Activated CD4-positive, CD25-positive, alpha-beta regulatory T cell treated with anti-CD3 and anti-CD28 coated beads, Interleukin-2, amount 50 U/mL, for 72 hours (primary cell): ENCODE measurements around the gene ZFHX3.
"Not testable (repeated sequence)": the region's sequence is repeated elsewhere in the genome, so short reads cannot be mapped to it uniquely, and the experiment has no call there.

ENCODE experiments used
- DNase-seq: peaks from one replicate; pipeline ENCODE4 v3.0.0; 2021

The ZFHX3 gene

GRCh38 chr16:73019457-73020362, 28.2 kb downstream of the ZFHX3 start:
- DNase-seq: no peak

DNA sequence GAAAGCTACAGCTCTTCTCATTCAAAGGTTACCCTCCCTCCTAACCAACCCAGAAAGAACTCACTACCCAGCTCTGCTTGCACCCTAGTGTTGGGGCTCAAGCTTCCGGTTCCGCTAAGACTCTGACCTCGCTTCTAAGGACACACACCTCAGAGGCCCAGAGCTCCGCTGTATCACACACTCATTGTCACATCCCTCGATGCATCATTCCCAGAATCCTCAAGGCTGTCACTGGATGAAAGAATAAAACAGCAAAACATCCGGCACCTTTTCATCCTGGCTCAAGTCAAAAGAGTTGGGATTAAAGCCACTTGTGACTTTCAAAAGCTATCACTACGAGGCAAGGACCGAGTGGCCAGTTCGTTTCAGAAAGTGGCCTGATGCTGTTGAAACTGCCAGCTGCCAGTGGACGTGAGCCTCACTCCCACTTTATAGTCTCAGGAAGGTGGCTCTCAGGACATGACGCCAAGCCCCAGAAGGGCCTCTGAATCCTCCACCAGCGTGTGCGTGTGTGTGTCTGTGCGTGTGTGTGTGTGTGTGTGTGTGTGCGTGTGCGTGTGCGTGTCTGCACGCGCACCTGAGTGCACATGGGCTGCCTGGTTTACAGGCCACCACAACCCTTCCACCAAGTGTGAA, 29.0 kb downstream of the ZFHX3 start:
- DNase-seq: no peak

DNA sequence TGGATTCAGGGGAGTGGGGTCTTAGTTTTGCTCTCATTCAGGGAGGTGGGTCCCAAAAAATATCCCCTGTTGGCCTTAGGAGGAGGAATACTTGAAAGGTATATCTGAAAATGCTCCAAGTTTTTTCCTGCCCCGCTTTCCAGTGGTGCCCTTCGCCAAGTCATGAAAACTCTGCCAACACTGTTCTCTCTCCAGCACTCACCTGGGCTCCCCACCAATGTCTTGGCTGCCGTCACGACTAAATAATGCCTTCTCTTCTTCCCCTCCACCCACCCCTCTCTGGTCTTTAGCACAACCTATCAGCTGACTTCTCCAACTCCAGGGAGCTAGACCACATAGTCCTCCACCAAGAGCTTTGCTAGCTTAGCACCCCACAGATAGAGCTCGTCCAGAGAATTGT, 30.6 kb downstream of the ZFHX3 start:
- no peak for DNase-seq

DNA sequence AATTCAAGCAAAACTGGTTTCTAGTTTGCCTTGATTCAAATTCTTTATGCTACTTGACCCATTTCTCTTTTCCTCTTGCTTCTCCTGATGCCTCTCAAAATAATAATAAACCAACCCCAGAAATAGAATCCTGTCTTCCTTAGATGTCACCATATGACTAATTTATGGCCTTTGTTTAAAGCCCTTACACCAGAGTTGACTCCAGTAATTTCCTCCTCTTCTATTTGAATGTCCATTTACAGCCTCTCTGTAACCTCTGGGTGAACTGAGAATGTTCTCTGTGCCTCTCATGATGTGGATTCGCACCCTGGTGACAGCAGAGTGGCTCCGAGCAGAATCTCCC, 31.5 kb downstream of the ZFHX3 start:
- no peak for DNase-seq

DNA sequence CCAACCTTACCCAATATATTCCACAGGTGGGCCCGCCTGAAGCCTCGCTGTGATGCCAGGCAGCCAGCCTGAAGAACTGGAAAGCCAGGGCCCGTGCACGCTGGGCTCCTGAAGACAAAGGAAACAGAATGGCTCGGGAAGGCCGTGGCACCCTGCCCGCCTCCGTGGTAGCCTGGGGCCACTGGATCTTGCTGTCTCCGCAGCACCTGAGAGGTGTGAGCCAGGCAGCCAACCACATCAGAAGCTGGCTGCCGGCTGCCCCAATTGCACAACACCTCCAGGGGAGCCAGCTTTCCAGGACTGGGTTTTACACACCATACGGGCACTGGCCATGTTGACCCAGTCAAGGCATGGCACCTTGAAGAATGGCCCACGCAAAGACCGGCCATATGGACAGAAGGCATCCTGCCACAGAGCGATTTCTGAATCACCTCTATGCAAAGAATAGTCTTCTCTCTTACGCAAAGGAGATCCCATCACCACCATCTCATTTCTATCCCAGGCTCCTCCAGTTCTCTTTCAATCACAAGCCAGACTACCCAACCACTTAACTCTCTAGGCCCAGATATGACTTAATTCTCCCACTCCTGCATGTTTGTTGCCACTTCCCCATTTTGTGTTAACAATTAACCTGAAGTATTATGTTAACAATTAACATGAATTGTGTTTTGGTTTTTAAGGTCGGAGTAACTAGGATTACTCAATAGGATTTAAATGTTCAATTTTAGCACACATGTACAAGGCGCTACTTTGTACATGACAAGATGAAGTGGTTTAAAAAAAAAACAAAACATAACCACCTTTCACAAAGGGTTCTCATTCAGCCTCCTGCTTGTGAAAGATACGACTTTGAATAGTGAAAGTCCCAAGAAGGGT, 32.1 kb downstream of the ZFHX3 start:
- no peak for DNase-seq

GRCh38 chr16:73014768-73015167, 33.2 kb downstream of the ZFHX3 start:
- no peak for DNase-seq

- DNase-seq: no peak
Measured at GRCh38 chr16:73013974-73014373, 34.0 kb downstream of the ZFHX3 start.

DNA sequence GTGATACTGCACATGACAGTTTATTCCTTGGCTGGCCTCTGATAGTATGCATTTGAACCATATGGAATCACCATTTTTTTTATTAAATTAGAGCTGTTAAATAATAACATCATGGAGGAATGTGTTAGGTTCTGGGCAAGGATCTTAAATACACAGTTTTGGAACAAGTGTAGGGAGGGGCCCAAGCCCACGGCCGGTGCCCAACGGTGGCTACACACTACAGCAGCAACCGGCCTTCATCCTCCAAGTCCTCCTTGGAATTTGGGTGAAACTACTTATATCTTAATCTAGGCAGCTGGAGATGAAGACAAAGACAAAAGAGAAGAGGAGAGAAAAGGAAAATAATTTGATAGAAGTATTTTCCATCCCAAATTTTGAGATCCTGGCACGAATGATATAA, 35.6 kb downstream of the ZFHX3 start:
- no peak for DNase-seq

DNA sequence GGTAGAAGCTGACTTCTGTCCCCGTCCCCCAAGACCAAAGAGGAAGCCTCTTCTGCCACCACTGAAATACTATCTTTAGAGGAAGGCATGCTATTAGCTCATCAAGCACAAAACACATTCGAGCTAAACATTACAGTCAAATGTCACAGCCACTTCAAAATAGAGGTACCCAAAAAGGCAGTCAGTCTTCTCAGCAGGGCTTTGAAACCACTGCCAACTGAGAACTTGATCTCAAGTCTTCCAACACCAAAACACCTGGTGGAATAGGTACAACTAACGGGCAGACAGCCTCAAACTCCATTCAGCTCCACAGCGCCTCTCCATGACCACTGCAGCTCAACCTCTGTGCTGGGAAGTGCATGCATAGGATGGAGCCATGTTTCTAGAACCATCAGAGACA, 36.0 kb downstream of the ZFHX3 start:
- DNase-seq: no peak

DNA sequence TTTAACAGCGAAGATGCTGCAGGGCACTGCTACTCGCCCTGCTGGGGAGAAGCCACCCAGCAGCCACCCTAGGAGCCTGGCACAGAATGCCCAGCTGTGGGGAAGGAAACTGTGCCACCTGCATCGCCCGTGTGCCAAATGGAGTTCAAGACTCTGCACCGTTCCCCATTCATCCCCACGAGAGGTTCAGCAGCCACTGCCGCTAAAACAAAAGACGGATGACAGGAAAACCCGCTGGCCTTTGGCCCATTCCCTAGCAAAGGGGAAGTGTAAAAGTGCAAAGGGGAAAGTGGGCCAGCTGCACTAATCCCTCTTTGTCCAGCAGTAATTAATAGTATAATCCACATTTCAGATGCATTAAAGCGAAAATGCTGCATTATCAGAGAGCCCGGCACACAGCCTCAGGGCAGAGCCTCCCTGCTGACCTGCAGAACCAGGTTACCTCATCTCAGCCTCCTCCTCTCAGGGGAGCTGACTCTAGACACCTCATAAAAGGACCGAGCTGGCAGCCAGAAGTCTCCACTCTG, 37.7 kb downstream of the ZFHX3 start:
- DNase-seq: no peak

DNA sequence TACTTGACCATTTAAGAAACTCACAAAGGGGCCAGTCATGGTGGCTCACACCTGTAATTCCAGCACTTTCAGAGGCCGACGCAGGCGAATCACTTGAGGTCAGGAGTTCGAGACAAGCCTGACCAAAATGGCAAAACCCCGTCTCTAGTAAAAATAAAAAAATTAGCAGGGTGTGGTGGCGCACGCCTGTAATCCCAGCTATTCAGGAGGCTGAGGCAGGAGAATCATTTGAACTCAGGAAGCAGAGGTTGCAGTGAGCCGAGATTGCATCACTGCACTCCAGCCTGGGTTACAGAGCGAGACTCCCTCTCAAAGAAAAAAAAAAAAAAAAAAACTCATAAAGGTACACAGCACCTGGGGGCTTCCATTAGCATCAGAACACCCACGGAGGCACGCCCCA, 38.2 kb downstream of the ZFHX3 start:
- not testable (repeated sequence) for DNase-seq

GRCh38 chr16:73006026-73006425, 41.9 kb downstream of the ZFHX3 start:
- no peak for DNase-seq

GRCh38 chr16:73002866-73003265, 45.1 kb downstream of the ZFHX3 start:
- DNase-seq: no peak

GRCh38 chr16:73000907-73001521, 46.9 kb downstream of the ZFHX3 start:
- no peak for DNase-seq

- no peak for DNase-seq
Measured at GRCh38 chr16:73000020-73000906, 47.7 kb downstream of the ZFHX3 start.

DNA sequence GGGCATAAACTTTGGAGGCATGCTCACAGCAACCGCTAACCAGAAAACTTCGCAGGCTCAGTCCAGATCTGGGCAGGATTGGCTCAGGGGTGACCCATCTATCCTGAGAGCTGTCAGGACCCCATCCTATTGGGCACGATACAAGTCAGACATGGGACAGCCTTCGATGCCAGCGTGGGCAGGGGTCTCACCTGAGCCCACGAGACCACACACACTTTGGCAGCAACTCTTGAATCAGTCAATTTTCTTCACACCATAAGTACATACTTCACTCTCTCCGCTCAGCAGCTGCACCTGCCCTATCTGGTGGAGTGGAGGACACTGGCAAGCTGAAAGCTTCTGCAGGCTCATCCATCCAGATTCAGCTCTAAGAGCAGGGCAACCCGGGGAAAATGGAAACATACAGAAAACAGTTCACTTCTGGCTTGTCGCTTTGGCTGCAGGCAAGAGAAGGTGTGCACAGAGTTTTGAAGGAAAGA, 48.3 kb downstream of the ZFHX3 start:
- DNase-seq: no peak

DNA sequence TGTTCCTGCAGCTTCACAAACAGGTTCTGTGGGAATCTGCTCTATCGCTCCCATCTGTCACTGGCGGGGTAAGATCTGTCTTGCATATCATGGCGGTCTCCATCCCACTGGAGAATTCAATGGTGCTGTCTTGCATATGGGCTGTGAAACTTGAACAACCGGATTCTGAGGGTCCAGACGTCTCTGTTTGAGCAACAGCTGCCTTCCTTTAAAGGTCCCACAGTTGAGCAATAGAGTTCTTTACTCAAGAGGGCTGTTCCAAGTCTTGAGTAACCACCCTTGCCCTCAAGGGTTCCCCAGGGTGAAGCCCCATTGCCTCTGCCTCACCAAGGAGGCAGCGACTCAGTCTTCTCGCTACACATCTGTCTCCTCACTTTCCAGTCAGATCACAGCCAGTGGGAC, 50.8 kb downstream of the ZFHX3 start:
- DNase-seq: no peak

DNA sequence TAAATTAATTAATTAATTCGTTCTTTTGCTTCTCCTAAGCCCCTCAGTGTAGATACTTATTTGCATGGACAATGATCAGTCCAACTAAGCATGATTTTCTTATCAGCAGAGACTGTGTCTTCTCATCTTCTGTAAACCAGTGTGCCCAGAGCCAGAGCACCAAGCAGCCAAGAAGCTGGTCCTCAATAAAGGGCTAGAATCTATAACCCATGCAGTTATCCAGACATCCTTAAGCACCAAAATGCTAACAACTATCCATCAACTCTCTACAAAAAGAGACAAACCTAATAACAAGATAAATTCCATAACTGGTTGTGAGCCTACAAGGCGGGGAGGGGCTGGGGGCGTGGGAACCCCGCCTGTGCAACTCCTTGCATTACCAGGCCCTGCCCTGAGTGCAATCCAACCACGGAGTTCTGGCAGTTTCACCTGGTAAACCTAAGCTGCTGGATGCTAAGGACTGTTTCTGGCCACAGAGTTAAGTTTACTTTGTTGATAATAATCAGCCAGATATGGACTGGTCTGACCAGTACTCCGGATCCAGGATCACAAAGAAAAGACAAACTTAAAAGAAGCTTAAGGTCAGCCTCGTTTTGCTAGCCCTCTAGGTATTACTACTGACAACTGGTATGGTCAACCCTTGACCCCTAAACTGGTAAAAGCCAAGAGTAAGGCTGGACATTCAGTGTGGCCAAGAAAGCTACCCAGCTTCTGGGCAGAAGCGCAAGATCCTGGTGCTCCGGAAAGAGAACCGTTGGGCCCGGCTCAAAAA, 51.5 kb downstream of the ZFHX3 start:
- no peak for DNase-seq

DNA sequence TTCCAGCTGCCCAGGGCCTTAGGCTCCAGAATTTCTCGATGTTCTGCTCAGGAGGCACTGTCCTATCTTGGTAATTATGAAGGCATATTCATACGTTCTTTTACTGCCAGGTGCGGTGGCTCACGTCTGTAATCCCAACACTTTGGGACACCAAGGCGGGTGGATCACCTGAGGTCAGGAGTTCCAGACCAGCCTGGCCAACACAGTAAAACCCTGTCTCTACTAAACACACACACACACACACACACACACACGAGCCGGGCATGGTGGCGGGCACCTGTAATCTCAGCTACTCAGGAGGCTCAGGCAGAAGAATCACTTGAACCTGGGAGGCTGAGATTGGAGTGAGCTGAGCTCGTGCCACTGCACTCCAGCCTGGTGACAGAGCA, 52.1 kb downstream of the ZFHX3 start:
- DNase-seq: not testable (repeated sequence)

DNA sequence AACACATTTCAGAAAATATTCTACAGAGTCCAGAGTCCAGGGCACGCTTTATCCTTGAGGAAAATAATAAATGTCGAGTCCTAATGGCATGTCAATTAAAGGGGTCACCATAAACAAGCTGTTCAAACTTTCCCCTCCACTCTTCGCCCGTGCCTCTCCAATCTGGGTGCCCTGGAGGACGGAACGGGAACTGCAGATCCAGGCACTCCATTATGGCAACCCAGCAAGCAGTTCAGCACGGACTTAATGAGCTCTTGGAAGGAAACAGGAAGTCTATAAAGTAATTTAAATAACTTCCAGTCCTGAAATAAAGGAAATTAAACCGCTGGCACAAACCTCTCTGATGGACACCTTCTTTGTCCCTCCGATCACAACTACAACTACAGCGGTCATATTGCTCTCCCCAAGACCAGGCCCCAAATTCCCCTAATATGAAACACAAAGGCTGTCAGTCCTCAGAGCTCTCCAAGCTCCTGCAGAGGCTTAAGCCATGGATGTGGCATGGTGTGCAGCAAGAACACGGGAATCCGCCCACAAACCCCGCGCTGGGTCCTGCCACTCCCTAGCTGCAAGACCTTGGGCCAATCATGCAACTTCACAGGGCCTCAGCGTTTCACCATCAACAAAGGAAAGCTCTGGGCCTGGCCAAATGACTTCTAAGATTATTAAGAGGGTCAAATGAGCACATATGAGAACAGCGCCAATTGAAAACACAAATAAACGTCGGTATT, 52.6 kb downstream of the ZFHX3 start:
- no peak for DNase-seq
